Stimulated activated CD4-positive, alpha-beta T cell treated with anti-CD3 and anti-CD28 coated beads, Interleukin-1b, Interleukin-23, amount 100 ng/mL, for 48 hours (primary cell): ENCODE data around the gene TENM4.
"Not testable (repeated sequence)": the region's sequence is repeated elsewhere in the genome, so short reads cannot be mapped to it uniquely, and the experiment has no call there.

Experiments used
- DNase-seq: peaks from one replicate; pipeline ENCODE4 v3.0.0-alpha.2; 2020

TENM4 gene

GRCh38 chr11:78995171-78995570, 445.7 kb downstream of the TENM4 start:
- DNase-seq: no peak

- no peak for DNase-seq
Measured at GRCh38 chr11:78993802-78994430, 446.9 kb downstream of the TENM4 start.

DNA sequence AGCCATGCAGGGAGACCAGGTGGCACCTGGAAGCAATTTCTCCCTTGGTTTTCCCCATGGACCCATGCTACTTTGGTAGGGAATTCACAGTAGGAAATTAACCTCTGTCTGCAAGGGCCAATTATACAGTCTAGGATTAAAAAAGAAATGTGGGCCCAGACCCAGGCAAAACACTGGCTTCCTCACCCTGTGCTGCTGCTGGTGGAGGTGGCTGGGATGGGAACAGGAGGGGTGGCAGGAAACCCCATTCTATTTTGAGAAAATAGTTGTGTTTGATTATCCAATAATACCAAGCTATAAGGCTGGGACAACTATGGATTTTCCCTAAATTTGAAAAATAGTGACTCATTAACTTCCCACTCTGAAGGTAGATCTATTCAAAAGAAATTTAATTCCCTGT, 449.1 kb downstream of the TENM4 start:
- DNase-seq: no peak

GRCh38 chr11:78990261-78990660, 450.6 kb downstream of the TENM4 start:
- DNase-seq: no peak

DNA sequence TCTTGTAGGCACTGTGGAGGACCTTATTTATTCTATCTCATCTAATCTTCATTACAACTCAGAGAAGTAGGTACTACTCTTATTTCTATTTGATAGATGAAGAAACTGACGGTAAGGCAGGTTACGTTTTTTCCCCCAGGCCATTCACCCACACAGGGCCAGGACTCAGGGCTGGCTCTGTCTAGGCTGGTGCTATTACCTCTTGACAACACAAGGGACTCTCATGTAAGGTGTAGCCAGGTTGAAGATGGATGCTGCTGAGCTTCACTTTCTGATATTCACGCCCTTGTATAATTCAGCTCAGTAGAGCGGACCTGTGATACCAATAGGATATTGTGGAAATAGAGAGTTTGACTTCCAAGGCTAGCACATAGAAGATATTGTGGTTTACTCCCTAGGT, 453.1 kb downstream of the TENM4 start:
- no peak for DNase-seq

- DNase-seq: no peak
Measured at GRCh38 chr11:78986305-78986704, 454.5 kb downstream of the TENM4 start.

GRCh38 chr11:78985663-78986062, 455.2 kb downstream of the TENM4 start:
- DNase-seq: no peak

DNA sequence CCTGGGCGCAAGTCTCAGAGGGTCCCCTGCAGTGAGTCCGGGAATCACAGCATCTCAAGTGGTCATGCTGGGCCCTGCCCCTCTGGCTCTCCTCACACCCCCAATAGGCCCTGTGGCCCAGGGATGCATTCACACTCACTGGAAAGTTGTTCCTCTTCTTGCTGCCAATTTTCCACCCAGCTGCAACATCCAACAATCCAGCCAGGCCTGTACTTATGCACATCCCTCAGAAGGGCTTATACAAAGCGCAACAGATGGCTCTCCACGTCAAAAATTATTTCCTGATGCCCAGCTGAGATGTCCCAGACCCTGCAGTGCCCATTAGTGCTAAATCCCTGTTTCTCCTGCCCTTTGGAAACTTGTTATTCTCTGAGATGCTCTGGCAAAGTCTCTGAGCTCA, 458.4 kb downstream of the TENM4 start:
- DNase-seq: no peak

GRCh38 chr11:78981153-78981552, 459.7 kb downstream of the TENM4 start:
- DNase-seq: no peak

GRCh38 chr11:78978831-78979230, 462.0 kb downstream of the TENM4 start:
- no peak for DNase-seq

DNA sequence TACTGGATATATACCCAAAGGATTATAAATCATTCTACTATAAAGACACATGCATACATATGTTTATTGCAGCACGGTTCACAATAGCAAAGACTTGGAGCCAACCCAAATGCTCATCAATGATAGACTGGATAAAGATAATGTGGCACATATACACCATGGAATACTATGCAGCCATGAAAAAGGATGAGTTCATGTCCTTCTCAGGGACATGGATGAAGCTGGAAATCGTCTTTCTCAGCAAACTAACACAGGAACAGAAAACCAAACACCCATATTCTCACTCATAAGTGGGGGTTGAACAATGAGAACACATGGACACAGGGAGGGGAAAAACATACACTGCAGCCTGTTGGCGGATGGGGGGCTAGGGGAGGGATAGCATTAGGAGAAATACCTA, 463.0 kb downstream of the TENM4 start:
- not testable (repeated sequence) for DNase-seq

GRCh38 chr11:78977009-78977408, 463.8 kb downstream of the TENM4 start:
- no peak for DNase-seq

DNA sequence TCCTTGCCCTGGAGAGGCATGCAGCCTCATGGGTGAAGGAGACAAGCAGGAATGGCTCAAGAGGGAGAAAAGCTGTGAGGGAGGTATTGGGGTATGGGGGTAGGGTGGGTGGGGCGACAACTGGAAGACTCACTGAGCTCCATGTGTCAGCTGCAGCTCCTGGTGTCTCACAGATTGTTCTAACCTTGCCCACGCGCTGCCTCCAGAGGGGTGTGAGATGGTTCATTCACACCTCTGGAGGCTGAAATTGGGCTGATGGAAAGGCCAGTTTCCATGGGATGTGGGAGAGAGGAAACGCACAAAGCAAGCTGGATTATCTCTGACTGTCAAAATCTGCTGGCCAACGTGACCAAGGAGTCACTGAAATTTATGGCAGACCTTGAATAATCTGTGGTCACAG, 465.7 kb downstream of the TENM4 start:
- DNase-seq: no peak

GRCh38 chr11:78973876-78974275, 467.0 kb downstream of the TENM4 start:
- DNase-seq: no peak

DNA sequence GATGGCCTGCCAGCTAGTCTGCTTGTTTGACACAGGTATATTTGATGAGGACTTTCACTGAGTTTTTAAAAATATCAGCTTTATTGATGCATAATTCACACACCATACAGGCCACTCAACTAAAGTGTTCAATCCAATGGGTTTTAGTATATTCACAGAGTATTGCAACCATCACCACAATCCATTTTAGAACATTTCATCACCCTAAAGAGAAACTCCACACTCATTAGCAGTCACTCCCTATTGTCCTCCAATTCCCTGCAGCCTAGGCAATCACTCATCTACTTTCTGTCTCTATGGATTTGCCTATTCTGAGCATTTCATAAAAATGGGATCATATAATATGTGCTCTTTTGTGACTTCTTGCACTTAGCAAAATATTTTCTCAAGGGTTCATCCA, 468.2 kb downstream of the TENM4 start:
- DNase-seq: no peak

- no peak for DNase-seq
Measured at GRCh38 chr11:78972177-78972576, 468.7 kb downstream of the TENM4 start.

GRCh38 chr11:78967811-78968210, 473.0 kb downstream of the TENM4 start:
- DNase-seq: no peak

DNA sequence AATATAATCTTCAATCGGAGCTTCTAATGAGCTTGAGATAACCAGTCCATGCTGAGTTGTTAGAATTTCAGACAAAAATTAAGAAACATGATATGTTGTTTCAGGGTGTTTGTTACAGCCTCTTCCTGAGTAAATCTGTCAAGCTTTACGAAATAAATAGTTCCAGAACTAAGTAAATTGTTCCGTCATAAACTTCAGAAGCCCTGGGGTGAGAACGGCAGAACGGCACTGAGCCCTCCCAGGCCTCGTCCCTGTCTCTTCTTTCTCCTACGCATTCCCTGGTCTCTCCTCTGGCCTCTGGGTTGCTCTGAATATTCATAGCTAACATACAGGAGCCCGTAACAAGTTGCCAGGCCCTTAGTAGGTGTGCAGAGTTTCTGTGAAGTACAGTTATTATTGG, 475.4 kb downstream of the TENM4 start:
- no peak for DNase-seq

DNA sequence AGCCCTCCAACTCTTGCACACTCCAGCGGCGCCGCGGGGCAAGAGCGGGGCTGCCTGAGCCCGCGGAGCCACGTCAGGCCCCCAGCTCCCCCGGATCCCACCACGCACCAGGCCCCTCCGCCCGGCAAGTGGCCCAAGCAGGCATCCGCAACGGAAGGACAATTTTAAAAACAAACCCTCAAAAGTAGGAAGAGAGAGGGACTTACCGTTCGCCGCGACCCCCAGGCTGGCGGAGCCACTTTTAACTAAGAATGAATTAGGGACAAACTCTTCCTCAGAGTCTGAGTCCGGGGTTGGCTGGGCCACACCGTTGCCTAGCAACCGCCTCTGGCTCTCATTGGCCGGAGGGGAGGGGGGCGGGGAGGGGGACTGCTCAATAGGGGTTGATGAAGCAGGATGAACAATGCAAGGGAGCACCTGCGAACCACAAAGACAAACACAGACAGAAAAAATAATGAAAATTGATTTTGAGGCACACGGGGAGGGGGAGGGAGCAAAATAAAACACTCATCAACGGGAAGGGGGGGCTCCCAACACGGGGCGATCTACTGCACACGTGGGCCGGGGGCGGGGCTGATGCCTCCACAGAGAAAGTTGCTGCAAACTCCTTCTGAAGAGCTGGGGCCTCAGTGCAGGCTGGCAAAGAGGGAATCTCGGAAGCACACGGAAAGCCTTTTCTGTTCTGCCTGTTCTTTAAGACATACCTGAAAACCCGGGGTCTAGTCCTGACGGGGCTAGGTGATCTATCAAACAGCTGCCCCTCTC, 478.7 kb downstream of the TENM4 start:
- DNase-seq: no peak

- DNase-seq: no peak
Measured at GRCh38 chr11:78961247-78961646, 479.6 kb downstream of the TENM4 start.

DNA sequence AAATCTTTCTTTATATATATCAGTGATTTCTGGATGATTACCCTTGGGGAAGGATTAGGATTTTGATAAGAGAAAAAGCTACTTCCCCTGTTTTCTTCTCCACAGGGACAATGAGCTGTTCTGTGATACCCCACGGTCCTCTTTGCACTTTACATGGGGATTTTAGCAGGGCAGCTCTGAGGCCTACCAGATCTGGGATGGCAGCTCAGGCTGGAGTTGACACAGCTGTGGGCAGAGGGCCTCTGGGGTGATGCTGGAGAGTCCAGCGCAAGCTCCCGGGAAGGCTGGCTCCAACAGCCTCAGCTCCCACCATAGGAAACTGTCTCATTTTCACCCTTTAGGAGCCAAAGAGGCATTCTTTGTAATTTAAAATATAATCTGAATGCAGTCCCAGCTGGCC, 482.4 kb downstream of the TENM4 start:
- DNase-seq: no peak

DNA sequence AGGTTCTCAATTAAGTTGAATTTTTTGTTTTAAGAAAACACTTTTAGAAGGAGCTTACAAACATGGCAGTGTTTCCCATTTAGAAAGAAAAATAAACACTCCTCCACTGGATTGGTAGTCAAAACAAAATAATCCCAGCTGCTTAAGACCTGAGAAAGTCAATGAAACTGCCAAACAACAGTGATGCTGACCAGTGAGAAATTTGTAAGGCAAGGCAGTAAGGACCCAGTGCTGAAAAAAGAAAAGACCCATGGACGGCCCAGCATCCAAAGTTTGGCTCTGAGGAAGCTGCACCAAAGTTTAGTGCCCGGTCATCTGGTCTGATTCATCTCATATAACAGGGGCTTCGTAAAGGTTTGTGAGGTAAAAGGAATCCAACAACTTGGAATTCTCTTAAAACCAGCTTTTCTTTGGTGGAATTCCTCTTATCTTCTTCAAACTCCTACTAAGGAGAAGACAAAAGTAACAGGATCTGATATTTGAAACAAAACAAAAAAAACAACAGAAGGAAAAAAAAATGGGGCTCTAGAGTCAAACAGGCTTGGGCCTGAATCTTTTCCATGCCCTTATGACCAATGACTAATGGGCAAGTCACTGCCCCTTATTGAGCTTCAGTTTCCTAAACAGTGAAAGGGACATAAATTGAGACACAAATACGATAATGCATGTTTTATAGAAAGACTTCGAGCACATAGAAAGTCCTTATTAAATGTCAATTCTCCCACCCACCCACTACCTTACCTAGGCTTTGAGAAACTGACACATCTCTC, 483.2 kb downstream of the TENM4 start:
- no peak for DNase-seq

DNA sequence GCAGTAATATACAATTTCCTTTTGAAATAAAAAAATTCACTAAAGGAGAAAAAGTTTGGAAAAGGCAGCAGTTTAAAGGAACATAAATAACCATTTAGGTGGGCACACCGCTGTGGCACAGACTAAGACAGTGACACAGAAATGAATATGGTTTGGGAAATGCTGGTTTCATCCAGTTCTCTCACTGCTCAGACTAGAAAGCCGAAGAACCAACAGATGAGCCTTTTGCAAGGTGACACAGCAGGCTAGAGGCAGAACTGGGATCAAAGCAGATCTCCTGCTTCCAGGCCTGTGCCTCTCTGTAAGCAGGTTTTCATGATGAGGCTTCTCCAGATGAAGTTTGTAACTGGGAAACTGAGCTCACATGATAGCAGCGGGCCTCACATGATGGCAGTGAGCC, 486.1 kb downstream of the TENM4 start:
- no peak for DNase-seq

- DNase-seq: no peak
Measured at GRCh38 chr11:78954261-78954660, 486.6 kb downstream of the TENM4 start.
